ENCODE data around the gene AMT.

DNA sequence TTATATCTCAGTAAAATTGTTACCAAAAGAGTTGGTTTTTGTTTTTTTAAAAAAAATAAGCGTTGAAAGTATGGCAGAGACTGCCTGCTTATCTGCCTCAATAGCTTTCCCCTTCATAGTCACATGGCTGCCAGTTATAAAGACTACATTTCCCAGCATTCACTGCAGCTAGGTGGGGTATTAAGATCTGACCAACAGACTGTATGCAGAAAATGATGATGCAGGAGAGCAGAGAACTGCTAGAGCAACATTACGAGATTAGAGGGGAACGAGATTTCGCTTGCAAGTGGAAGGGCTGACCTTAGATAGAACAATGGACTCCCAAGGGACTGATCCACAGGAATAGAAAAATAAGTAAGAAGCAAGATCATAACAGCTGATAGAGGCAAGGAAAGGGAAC is 24.8 kb downstream of the AMT start:
- TF ChIP-seq SIN3A (IDR thresholded peaks at IDR 0.05; ENCODE audit: borderline replicate concordance, insufficient read depth, low read length) (no peak), POLR2AphosphoS5 (IDR thresholded peaks at IDR 0.05; ENCODE audit: low read depth, low read length) (no peak), TAF1 (IDR thresholded peaks at IDR 0.05; ENCODE audit: borderline replicate concordance, insufficient read depth, low read length) (no peak)

Measured in PFSK-1 (cell line).